Stimulated activated CD8-positive, alpha-beta memory T cell treated with anti-CD3 and anti-CD28 coated beads, Interleukin-7, amount 100 ng/mL, for 24 hours (primary cell): ENCODE results near the gene CGRRF1.

Experiments used
- DNase-seq: peaks from one replicate; pipeline ENCODE4 v3.0.0-alpha.2; 2020; ENCODE audit warnings: low read depth

Gene CGRRF1

DNA sequence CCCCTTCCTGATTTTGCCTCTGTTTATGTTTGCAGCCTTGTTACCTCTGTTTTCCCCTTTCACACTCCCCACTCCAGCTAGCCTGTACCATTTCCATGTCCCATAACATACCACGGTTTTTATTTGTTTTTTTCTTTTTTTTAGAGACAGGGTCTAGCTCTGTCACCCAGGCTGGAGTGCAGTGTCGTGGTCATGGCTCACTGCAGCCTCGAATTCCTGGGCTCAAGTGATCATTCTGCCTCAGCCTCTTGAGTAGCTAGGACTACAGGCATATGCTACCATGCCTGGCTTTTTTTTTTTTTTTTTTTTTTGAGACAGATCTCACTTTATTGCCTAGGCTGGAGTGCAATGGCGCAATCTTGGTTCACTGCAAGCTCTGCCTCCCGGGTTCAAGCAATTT, 38.8 kb downstream of the CGRRF1 start:
- DNase-seq, result no peak

DNA sequence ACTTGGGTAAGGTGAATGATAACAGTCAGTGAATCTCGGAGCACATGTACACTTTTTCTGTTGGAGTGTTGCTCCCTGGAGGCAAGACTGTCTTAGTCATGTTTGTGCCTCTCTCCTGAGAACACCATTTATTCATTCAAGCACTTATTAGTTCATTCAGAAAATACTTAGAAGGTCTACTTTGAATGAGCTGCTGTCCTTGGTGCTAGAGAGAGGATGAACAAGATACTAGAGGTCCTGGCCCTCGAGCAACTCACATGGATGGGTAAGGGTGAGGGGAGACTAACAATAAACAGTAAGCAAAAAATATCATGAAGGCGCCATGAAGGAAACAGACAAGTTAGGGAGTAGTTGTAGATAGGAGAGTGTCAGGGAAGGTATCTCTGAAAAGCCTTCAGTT, 40.2 kb downstream of the CGRRF1 start:
- DNase-seq, result no peak

DNA sequence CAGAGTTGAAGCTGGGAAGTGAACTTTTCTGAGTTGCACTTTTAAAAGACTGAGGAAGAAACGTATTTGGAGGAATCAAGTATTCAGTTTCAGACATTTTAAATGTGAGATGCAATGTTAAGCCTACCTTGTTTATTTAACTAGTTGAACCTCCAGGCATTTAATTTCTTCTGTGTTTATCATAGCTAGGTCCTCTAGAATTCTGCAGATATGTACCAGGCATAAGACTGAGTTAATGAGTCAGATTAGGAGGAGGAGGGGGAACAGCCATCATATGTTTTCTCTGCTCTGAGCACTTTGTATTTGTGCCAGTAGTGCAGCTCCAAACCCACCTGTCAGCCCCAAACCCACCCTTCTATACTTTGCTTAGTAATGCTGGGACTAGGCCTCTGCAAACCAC, 40.8 kb downstream of the CGRRF1 start:
- no peak for DNase-seq

DNA sequence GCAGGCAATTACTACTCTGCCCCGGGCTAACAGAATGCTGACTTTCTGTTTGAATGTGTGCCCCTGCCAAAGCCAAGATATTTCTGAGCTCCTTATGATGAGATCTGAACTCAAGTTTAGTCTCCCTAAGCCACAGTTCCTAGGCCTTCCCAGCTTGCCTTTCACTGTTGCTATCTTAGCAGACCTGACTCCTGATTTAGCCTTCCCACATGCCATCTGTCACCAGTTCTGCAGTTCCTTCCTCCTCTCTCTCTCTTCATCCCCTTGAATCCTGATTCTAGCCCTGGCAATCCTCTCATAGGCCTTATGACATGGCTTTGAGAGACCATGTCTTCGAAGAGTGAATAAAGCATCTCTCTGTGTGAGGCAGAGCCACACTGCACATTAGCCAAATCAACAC, 44.7 kb downstream of the CGRRF1 start:
- DNase-seq, result no peak

DNA sequence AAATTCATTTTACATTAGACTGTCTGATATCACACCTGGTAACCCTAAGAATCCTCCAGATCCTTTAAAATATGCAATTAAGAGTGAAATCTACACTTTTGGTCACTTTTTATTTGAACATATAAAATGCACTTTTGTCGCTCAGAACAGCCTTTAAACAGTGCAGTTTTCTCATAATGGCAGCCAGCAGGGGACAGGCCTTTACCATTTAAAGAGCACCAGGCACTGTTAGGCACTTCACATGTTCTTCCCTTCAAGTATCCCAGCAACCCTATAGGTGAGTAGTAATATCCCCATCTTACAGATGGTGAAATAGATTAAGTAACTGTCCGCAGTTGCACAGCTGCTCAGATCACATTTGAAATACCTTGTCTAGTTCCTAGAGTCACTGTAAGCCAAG, 45.9 kb downstream of the CGRRF1 start:
- DNase-seq, result no peak

DNA sequence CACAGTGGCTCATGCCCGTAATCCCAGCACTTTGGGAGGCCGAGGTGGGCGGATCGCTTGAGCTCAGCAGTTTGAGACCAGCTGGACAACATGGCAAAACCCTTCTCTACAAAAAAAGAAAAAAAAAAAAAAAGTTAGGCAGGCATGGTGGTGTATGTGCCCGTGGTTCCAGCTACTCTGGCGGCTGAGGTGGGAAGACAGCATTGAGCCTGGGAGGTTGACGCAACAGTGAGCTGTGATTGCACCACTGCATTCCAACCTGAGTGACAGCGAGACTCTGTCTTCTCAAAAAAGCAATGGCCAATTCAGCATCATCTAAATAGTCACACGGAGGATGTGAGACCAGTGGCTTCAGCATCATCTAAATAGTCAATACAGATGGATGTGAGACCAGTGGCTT, 46.8 kb downstream of the CGRRF1 start:
- no peak for DNase-seq

DNA sequence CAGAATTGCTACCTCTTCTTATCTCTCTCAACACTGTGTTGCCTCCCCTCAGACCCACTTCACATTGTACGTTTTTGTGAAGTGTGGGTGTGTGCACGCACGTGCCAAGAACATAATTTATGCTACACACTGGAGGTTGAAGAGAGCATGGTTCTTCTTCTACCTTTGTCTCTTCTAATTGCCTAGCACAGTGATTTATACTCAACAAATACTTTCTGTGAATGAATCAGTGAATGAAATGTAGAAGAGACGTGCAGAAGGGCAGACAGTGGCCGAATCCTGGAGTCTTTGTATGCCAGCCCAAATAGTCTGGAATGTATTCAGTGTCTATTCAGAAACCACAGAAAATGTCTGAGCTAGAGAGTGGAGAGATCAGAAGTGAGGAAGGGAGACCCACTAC, 52.6 kb downstream of the CGRRF1 start:
- DNase-seq, result no peak

DNA sequence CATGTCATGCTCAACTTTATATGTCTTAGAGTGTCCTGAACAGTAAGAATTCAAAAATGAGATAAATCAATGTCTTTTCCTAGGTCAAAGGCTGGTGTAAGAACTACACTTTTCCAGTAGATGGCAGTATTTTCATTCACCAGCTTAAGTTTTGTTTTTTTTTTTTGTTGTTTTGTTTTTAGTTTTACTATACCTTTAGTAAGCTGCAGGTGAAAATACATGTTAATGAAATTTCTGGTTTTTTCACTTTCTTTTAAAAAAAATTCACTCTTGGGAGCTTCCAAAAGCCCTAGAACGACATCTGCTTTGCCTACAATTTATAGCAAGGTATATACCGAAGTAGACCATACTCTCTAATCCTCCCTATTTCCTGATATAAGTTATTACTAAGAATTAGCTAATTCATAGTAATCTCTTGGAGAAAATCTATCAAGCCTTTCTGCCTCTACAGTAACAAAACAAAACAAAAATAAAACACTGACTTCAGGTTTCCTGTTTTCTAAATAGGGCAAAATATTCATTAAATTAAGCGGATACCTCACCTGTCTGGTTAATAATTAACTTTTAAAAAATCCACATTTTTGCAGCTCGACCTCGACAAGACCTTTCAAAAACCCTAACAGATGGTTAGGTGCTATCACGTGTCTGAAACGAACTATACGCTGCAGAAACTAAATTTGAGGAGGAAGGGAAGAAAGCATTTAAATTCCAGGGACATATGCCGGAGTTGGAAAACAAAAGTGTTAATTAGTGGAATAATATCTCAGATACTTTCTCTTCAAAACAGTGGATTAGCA, 54.6 kb downstream of the CGRRF1 start:
- DNase-seq, result no peak

DNA sequence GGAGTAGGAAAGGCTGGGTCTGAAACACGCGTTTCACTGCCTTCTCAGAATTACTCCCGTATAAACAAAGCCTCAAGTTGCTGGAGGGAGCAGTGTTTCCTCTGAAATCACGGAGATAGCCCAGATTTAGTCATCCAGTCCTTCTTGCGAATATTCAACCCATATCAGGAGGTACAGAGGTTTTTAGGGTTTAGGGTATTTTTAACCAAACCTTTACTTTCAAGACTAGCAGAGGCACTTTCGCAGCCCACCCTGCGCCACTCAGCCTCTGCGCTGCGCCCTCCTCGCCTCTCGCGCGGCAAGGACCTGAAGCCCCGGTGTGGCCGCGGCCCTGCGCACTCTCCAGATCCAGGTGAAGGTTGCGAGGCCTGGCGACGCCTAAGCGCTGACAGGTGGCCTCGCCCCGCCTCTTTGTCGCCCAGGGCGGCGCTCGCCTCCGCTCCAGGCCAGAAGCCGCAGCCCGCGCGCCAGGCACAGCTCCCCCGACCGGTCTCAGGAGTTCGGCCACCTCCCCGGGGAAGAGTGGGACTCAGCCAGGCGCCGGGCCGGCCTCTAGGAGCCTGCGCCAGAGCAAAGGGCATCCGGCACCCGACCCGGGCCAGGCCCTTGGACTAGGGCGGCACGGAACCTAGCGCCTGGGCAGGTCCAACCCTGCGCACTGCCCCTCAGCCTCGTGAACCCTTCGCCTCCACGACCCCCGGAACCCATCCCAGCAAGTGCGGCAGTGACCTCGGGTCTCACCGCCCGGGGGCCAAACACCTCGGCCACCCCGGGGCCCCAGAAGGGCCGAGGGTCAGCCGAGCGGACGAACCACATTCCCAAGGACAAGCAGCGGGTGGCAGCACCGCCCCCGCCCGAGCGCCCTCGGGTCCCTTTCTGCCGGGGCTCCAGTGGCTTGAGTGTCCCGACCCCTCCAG, 55.4 kb downstream of the CGRRF1 start:
- no peak for DNase-seq

DNA sequence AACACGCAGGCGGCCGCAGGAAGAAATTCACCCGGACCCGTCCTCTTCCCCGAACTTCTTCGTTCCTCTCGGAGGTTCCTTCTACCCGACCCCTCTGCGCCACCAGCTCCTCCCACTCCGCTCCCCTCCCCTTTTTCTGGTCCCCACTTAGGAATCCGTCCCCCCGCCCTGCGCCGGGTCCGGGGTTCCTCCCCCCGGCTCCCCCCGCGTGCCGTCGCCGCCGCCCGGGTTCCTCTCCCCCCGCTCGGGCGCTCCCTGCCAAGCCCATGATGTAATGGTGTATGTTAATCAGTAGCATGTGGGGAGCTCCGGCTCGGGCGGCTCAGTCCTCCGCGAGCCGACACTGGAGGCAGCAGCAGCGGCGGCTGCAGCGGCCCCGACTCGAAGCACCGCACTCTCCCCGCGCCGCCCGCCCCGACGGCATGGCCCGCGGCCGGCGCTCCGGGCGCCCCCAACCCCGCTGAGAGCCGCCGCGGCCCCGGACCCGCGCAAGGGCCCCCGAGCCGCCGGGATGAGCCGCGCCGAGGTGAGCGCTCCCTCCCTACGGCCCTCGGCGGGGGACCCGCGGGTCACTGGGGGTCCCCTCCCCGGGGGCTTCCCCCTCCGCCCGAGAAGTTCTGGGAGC, 56.2 kb downstream of the CGRRF1 start:
- DNase-seq, result peak; percentile 23

DNA sequence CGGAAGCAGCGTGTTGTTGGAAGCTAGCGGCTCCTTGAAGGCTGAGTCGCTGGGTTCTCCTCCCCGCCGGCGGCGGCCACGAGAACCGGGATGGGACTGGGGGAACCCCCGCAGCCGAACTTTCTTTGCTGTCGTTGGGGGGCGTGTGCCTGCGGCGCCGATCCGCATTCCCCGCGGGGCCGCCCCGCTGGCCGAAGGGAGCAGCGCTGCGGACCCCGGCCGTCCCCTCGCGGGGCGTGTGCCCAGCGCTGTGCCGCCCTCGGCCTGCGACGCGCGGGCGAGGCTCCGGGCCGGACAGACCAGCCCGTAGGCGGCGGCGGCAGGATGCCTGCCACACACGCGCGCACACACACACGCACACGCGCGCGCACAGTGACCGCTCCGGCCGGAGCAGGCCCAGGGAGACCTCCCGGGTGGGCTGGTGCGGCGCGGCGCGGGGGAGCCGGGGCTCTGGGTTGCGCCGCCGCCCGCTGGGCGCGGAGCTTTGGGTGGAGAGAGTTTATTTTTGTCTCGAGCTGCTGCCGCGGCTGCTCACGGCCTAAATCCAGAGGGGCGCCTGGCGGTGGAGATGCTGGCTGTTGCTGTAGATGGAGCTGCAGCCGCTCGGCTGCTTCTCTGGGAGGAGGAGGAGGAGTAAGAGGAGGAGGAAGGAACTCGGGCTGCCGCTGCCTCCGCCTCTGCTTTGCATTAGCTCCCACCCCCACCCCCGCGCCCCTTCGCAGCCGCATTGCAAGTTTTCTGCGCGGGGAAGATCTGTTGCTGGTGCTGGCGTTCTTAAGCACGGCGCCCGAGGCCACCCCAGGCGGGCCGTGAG, 56.9 kb downstream of the CGRRF1 start, which contains the start of gene SAMD4A:
Gene SAMD4A, plus strand, starts transcription at position 719 of the 814 bp plus-strand sequence. CDS start 789 bp downstream, outside the sequence.
- no peak for DNase-seq

DNA sequence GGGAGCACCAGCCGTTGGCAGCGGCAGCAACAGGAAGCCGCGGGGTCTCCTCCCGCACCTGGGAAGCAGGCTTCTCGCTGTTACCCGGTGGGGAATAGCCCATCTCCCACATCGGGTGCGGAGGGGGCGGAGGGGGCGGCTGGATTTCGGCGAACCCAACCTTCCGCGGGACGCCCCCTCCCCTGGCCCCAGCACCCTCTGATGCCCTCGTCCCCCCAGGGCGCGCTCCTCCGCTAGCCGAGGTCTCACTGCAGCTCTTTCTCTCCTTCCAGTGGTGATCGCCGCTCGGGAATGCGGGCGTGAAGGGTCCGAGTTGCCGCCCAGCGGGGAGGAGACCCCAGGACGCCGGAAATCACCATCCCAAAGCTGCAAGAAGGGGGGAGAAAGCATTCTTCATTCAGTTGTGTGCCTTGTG, 57.5 kb downstream of the CGRRF1 start:
- no peak for DNase-seq

DNA sequence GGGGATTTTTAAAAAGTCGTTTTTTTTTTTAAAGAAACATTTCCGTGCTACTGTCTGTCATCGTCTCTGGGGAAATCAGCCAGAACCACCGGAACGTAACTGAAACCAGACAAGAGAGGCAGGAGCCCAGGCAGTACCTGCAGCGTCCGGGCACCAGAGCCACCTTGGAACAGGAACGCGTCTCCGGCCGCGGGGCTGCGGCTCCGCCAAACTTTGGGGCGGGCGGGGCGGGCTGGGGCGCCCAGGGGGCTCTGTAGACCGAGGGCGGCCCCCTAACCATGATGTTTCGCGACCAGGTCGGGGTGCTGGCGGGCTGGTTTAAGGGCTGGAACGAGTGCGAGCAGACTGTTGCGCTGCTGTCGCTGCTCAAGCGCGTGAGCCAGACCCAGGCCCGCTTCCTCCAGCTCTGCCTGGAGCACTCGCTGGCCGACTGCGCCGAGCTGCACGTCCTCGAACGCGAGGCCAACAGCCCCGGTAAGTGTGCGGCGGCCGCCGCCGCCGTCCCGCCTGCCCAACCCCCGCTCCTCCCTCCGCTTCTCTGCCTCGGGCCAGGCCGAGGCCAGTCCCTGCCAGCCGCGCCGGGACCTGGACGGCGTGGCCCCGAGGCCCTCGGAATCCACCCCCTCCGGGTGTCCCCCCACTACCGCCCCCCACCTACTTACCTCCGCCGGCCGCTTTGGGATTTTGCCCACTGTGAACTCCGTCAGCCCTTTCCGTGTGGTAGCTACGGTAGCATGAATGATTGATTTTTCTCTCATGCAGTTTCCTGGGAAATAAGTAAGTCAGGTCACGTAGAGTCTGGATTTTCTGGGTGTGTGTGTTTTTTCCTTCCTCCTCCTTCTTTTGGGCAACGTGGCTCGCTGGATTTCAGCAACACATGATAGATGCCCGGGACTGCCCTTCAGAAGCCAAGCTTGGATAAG, 58.2 kb downstream of the CGRRF1 start:
- no peak for DNase-seq

DNA sequence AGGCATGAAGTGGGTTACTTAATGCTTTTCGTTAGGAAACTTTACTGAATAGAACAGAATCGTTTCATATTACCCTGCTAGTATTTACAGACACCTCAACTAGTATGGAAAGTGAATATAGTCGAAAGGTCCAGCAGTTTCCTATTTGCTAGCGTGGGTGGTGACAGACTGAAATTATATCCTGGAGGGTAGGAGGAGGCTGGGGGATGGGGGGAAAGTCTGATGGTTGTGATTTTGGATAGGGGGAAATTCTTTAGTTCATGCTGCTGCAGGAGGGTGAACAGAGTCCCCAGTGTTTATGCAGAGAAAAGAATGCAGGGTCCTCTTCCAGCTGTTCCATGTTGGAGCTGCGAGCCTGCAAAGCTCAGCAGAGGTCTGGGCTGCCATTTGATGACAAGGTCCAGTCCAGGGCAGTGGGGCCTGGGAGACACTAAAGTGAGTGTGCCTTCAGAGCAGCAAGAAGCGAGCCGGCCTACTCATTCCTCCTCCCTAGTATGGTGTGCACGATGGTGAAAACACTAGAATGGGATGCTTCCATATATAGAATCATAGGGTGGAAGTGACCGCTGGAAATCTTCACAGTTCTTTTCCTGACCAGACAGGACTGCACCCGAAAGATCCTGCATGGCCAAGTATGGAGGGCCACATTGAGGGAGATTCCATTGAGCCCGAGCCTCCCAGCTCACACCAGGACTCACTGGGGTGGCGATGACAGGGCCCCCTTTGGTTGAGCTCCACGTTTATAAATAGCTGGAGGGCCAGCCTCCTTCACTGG, 59.3 kb downstream of the CGRRF1 start:
- no peak for DNase-seq

DNA sequence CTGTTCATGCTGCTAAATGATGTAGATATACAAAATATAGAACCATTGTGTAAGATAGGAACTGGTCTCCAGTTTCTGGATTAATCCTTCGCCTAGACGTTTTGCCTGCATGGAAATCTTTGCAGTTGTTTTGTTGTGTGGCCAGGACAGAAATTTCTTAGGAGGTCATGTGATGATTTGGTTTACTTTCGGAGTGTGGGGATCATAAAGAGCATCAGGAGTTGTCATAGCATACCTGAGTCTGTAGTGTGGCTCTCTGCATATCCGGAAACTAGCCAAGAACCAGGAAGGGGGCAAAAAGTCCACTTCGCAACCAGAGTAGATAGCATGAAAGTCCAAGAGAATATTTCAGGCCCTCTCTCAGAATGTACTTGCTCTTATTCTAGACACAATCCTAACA, 60.3 kb downstream of the CGRRF1 start:
- no peak for DNase-seq

DNA sequence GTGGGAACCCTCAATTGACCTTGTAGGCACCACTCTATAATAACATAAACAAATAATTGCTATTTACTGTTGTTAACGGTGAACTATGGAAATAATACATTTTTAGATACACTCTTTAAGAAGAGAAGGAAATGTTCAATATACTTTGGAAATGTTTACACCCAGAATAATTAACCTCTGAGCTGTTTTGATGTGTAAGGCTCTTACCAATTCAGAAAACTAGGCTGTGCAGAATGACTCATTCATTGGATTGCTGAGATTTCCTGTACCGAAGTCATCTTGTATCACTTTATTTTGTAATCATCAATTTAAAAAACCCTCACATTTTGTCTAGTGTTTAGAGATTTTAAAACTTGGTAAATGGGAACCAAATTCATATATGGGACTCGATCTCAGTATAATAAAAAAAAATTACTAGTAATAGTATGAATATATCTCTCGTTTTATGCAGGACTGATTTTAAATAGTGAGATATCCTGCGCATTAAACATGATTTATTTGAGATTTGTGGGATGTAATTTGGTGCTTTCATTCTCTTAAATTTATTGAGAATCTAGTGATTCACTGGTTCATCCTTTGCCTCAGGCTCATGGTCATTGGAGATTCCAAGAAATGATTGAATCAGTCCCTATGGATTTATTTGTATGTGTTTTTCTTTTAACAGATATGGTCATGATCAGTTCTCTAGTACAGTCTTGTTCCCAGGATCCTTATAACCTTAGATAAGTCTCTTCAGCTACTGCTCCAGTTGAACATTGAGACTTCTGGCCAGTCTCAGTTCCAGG, 61.1 kb downstream of the CGRRF1 start:
- DNase-seq, result no peak

DNA sequence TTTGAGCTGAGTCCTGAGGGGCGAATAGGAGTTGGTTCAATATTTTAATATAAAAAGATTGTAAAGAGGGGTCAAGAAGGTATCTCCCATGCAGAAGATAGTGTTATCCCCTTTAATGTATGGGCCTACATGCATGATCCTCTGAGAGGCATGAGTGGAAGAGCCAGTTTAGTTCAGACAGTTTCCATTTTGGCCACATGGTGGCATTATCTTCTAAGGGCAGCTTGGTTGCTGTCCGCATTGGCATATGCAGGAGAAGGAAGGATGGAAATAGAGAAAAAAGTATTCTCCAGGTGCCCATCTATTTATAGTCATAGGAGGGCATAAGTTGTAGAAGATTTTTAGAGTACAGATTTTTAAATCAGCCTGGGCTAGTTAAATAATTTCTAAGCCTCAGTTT, 62.6 kb downstream of the CGRRF1 start:
- no peak for DNase-seq

DNA sequence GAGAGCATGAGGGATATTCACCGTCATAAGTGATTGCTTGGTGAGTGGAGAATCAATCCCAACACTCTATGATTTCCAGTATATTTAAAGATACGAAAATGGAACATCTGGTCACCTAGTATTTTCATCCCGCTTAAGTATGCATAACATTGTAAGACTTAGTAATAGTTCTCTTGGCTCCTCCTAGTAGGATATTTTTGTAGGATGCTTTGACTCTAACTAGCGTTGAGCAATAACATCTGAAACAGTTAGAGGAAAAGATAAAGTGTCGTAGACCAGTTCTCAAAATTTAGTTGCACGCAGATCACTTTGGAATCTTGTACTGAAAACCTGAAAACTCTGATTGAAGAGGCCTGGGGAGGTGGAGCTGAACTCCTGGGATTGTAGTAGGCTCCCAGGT, 64.8 kb downstream of the CGRRF1 start:
- DNase-seq, result no peak

DNA sequence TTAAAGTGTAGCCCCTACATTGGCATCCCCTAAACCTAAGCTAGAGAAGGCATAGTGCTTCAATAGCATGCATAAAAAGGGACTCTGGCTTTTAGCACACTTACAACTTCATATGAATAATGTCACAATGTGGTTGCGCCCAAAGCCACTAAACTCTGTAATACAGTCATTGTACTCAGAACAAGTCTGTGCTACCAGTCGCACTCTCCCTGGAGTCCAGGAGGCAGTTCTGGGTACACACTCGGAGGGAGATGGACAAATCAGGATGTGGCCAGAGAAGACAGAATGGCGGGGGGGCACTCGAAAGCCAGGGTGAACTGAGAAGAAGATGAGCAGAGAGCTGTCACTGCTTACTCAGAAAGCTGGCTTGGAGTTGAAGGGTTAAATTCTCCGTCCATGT, 67.8 kb downstream of the CGRRF1 start:
- DNase-seq, result no peak
